K562 (cell line): ENCODE results near the gene CARD8. TPM values are rescaled to one million over a fixed set of nuclear protein-coding genes. Genes with fewer than 3 reads are reported as not detected.

Source experiments
- ATAC-seq: fragments of 200-7000 bp; cut with Tn5 transposase; 3 replicates; pipeline ENCODE4 v1.9.1; 2020; ENCODE audit warnings: moderate library complexity
- BruUV-seq: library from RNA; stranded (reverse); fragments of 400-500 nt; replicated peaks from 2 replicates; lab custom pipeline; 2021; lab: Mats Ljungman, UMichigan
- CTCF ChIA-PET: fragments of 300-600 bp; formaldehyde crosslinking; extraction: SDS; loops from one replicate; lab custom pipeline; 2021; ENCODE audit warnings: low intra/inter-chr PET ratio; lab: Yijun Ruan, JAX
- POLR2A ChIA-PET: fragments of 300-600, 350-650 bp; sonication (Branson Sonifier 250); formaldehyde crosslinking; extraction: SDS; loops from one replicate; lab custom pipeline; 2021; ENCODE audit warnings: antibody characterized with exemption, inconsistent platforms; lab: Yijun Ruan, JAX
- DNase-seq, 4 experiments: peaks; one replicate each; pipeline versions ENCODE4 v3.0.0 to v3.0.0-alpha.2; 2011 to 2018; ENCODE audit warnings: low spot score in 3 of 4, mixed read lengths in 3 of 4; ENCODE audit errors: extremely low read depth in 1 of 4
- FAIRE-seq: peaks from 2 replicates; lab custom pipeline; 2011; peaks lifted over from hg19 to GRCh38; lab: Jason Lieb, UNC
- H2AFZ ChIP-seq: 2 replicates; pipeline ENCODE4 v1.6.0; 2011; ENCODE audit warnings: low read depth, low read length, control low read depth, inconsistent platforms
- H3K27ac ChIP-seq: fragments of 200-600 bp; 3 replicates; pipeline ENCODE4 v1.8.0; 2011; ENCODE audit warnings: low read depth, mild to moderate bottlenecking, control low read depth, inconsistent platforms, low read length, moderate library complexity, mixed read lengths; ENCODE audit errors: extremely low read depth
- H3K27me3 ChIP-seq, 2 experiments: fragments of 300-600 bp in 1 of 2; 2 replicates in 1 of 2; 3 replicates in 1 of 2; pipeline versions ENCODE4 v1.6.0 to v1.8.0; 2011; ENCODE audit warnings: inconsistent platforms in 2 of 2, low read length in 2 of 2, mild to moderate bottlenecking in 1 of 2, mixed read lengths in 1 of 2, moderate library complexity in 1 of 2; ENCODE audit not compliant: control insufficient read depth in 2 of 2, insufficient read depth in 2 of 2
- H3K36me3 ChIP-seq: fragments of 300-600 bp; 3 replicates; pipeline ENCODE4 v1.8.0; 2011; ENCODE audit warnings: mild to moderate bottlenecking, low read length, inconsistent platforms; ENCODE audit not compliant: control insufficient read depth, insufficient read depth
- H3K4me1 ChIP-seq, 2 experiments: fragments of 200-600 bp in 1 of 2; replicated peaks in 1 of 2; 2 replicates in 1 of 2; 3 replicates in 1 of 2; pipeline versions ENCODE4 v1.5.1 to v1.8.0; 2011; ENCODE audit warnings: inconsistent platforms in 2 of 2, low read length in 2 of 2, mild to moderate bottlenecking in 1 of 2, mixed read lengths in 1 of 2, moderate library complexity in 1 of 2; ENCODE audit not compliant: control insufficient read depth in 2 of 2, insufficient read depth in 2 of 2
- H3K4me2 ChIP-seq: 2 replicates; pipeline ENCODE4 v1.6.1; 2011; ENCODE audit warnings: low read length, control low read depth, inconsistent platforms, mixed read lengths; ENCODE audit not compliant: insufficient read depth
- H3K4me3 ChIP-seq: fragments of 200-600 bp; sonication (generic), shearing (Covaris generic); 2 replicates; pipeline ENCODE4 v1.5.1; 2016; ENCODE audit warnings: control low read depth, inconsistent platforms
- H3K79me2 ChIP-seq: fragments of 200-600 bp; 3 replicates; pipeline ENCODE4 v1.8.0; 2011; ENCODE audit warnings: low read length, inconsistent platforms; ENCODE audit not compliant: control insufficient read depth, insufficient read depth
- H3K9ac ChIP-seq, 2 experiments: 2 replicates each; pipeline versions ENCODE4 v1.6.0 to v1.6.1; 2011; ENCODE audit warnings: low read depth in 2 of 2, low read length in 2 of 2, control low read depth in 1 of 2, inconsistent platforms in 1 of 2, mild to moderate bottlenecking in 1 of 2, mixed read lengths in 1 of 2; ENCODE audit not compliant: insufficient read depth in 1 of 2
- H3K9me1 ChIP-seq: one replicate; pipeline ENCODE4 v1.6.0; 2011; ENCODE audit warnings: inconsistent platforms, mild to moderate bottlenecking, low read length, moderate library complexity; ENCODE audit not compliant: control insufficient read depth, insufficient read depth
- H3K9me3 ChIP-seq: replicated peaks from 2 replicates; pipeline ENCODE4 v1.5.1; 2011; ENCODE audit warnings: low read depth, low read length, inconsistent platforms; ENCODE audit not compliant: control insufficient read depth, insufficient read depth
- H4K20me1 ChIP-seq: replicated peaks from 2 replicates; pipeline ENCODE4 v1.6.1; 2011; ENCODE audit warnings: low read length, inconsistent platforms, mixed read lengths; ENCODE audit not compliant: control insufficient read depth, insufficient read depth
- GTF2A2 ChIP-seq: IDR thresholded peaks from 2 replicates; pipeline ENCODE4 v1.6.1; 2016; ENCODE audit warnings: mild to moderate bottlenecking, missing genetic modification characterization, missing compliant biosample characterization
- HNRNPH1 ChIP-seq: fragments of 200-400 bp; formaldehyde crosslinking; optimal IDR thresholded peaks from 2 replicates; pipeline ENCODE3; 2017; ENCODE audit warnings: low read depth, mild to moderate bottlenecking, low read length, moderate library complexity
- MLLT1 ChIP-seq, 2 experiments: fragments of 450-650 bp; IDR thresholded peaks; 2 replicates each; pipeline ENCODE4 v1.6.1; 2016
- NFYB ChIP-seq: IDR thresholded peaks from 2 replicates; pipeline ENCODE4 v1.6.1; 2011; ENCODE audit warnings: mild to moderate bottlenecking, moderate library complexity; ENCODE audit not compliant: insufficient read length; ENCODE audit errors: extremely low read depth
- NR2C1 ChIP-seq, 2 experiments: fragments of 450-650 bp; IDR thresholded peaks; 2 replicates each; pipeline ENCODE4 v1.6.1; 2017; ENCODE audit warnings: mild to moderate bottlenecking in 2 of 2, antibody characterized with exemption in 1 of 2, inconsistent platforms in 1 of 2, missing compliant biosample characterization in 1 of 2, missing genetic modification characterization in 1 of 2
- NR2C2 ChIP-seq, 2 experiments: fragments of 200-800 bp in 1 of 2; sonication (Bioruptor generic) in 1 of 2; sonication (generic) in 1 of 2; formaldehyde crosslinking in 1 of 2; IDR thresholded peaks; 2 replicates each; pipeline versions ENCODE4 v1.6.1 to v1.8.0; 2016 to 2022; ENCODE audit warnings: mild to moderate bottlenecking in 1 of 2, missing compliant biosample characterization in 1 of 2, missing genetic modification characterization in 1 of 2, missing genetic modification reagents in 1 of 2
- SMAD3 ChIP-seq: fragments of 450-650 bp; formaldehyde crosslinking; conservative IDR thresholded peaks from 2 replicates; pipeline ENCODE4 v1.4.0; 2020; ENCODE audit warnings: mild to moderate bottlenecking
- SMAD4 ChIP-seq: fragments of 250-450 bp; sonication (Bioruptor Pico); conservative IDR thresholded peaks from 2 replicates; pipeline ENCODE4 v1.8.0; 2021; ENCODE audit warnings: inconsistent platforms, mild to moderate bottlenecking, moderate library complexity
- STAG1 ChIP-seq: sonication (generic); formaldehyde crosslinking; IDR thresholded peaks from 2 replicates; pipeline ENCODE4 v1.5.0; 2020; ENCODE audit warnings: missing genetic modification reagents, borderline replicate concordance
- THRAP3 ChIP-seq: fragments of 450-650 bp; IDR thresholded peaks from 2 replicates; pipeline ENCODE4 v1.6.1; 2016; ENCODE audit warnings: mild to moderate bottlenecking, inconsistent platforms, borderline replicate concordance
- XRCC5 ChIP-seq: fragments of 200-400 bp; formaldehyde crosslinking; IDR thresholded peaks from 2 replicates; pipeline ENCODE4 v1.6.1; 2017; ENCODE audit warnings: low read depth, mild to moderate bottlenecking, low read length
- ZBTB26 ChIP-seq: fragments of 450-650 bp; formaldehyde crosslinking; IDR thresholded peaks from 2 replicates; pipeline ENCODE4 v1.4.0; 2022; ENCODE audit warnings: missing genetic modification characterization
- ZNF12 ChIP-seq: sonication (generic); formaldehyde crosslinking; IDR thresholded peaks from 2 replicates; pipeline ENCODE4 v1.4.0; 2020; ENCODE audit warnings: mild to moderate bottlenecking, missing genetic modification reagents
- WGBS: fragments of 100-300 bp; shearing (Covaris generic); methylation state at CpG from one replicate; pipeline ENCODE4 v1.1.6; 2016; ENCODE audit warnings: low coverage, mixed read lengths; ENCODE audit not compliant: insufficient coverage; ENCODE audit errors: missing lambda C conversion rate; 5-methylcytosine and 5-hydroxymethylcytosine counted together
- in situ Hi-C: fragments of 300-500 bp; cut with MboI; formaldehyde crosslinking; loops from 4 replicates; pipeline ENCODE4 v1.15.0; 2018; ENCODE audit warnings: inconsistent platforms, mixed read lengths
- intact Hi-C: fragments of 100-400 bp; cut with micrococcal nuclease; formaldehyde crosslinking; loops from 2 replicates; pipeline ENCODE4 v1.14.2; 2022
- polyA plus RNA-seq, 8 experiments: library from polyadenylated mRNA; depleted of rRNA in 4 of 8; stranded (reverse) in 5 of 8; unstranded in 3 of 8; fragments of >200 nt; fragmentation: Nextera tagmentation in 2 of 8; fragmentation: Illumina TruSeq in 1 of 8; extraction: Ambion mirVana in 2 of 8; extraction: Trizol in 1 of 8; gene quantifications; 2 replicates each; pipeline versions ENCODE4 v1.2.1 to v1.2.3, GENCODE V29; 2011 to 2014; ENCODE audit warnings: inconsistent platforms in 1 of 8, missing spikeins in 1 of 8
- total RNA-seq, 7 experiments: library from RNA; depleted of rRNA in 6 of 7; stranded (reverse); fragments of >200 nt in 6 of 7; fragmentation: Illumina TruSeq in 2 of 7; extraction: Trizol in 2 of 7; gene quantifications; 2 replicates each; pipeline versions ENCODE4 v1.2.1 to v1.2.3, GENCODE V29; 2011 to 2021; ENCODE audit warnings: low replicate concordance in 1 of 7

The CARD8 gene
- total and polyA plus RNA-seq, 9 of the 15 experiments (the other 6 are each of a cell fraction or from before 2014, with no cell fraction given) = 11.5 to 26.4 (median 20.8) TPM

DNA sequence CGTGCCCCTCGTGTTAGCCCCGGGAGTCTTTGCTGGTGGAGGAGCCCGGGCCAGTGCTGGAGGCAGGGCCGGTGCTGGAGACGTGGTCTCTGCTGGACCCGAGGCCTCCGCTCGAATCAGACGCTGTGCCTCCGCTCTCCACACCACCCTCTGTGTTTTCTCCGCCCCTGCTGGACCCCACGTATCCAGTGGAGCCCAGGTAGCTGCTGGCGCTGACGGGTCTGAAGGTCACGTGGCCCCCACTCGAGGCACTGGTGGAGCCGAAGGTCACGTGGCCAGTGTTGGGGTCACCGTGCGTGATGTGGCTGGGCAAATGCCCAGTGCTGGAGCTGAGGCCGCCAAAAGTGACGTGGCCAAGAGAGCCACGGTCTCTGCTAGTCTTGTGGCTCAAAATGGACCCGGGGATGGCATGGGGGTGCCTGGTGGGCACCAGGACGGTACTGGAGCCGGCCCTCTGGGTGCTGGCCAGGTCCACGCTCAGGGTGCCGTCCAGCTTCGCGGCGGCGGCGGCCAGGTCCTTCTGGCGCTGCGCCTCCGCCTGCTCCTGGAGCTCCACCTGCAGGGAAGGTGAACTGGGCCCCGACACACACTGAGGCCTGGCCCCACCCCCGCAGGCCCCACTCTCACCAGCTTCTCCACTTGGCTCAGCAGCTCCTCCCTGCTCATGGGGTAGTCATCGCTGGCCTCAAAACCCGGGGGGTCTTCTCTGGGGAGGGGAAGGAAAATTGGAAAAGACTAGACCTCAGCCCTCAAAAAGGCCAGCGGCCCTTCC, 41.4 kb upstream of the CARD8 start (continued):
- TF ChIP-seq SMAD3 (CRISPR knock-in tag) (no peak), THRAP3 (no peak), MLLT1 (IDR thresholded peaks at IDR 0.05) (no peak), STAG1 (CRISPR knock-in tag) (no peak), HNRNPH1 (no peak), ZNF12 (CRISPR knock-in tag) (no peak), NR2C2 (CRISPR knock-in tag; IDR thresholded peaks at IDR 0.05) (no peak), NR2C2 (tag; IDR thresholded peaks at IDR 0.05) (no peak)
- TF ChIP-seq, all 486 proteins: peak for 3

GRCh38 chr19:48295458-48295857, 39.7 kb upstream of the CARD8 start:
- intact Hi-C loops (loop anchor here (10.0 kb wide), 1 partner anchor 191 kb away; no protein-coding TSS in a partner anchor), in situ Hi-C loops (no loop called here)
- DNase-seq (no peak), FAIRE-seq (no peak), ATAC-seq (no peak)
- H3K79me2 ChIP-seq = no peaks in the 10 kb centered on the region
- BruUV-seq = no TSS peak
- H3K9ac ChIP-seq = 0 out of 4 replicates have a peak overlapping the region, but pooled peaks of 1 of the 2 experiments have one; percentile 60
- H4K20me1 ChIP-seq = no peaks in the 10 kb centered on the region
- peaks cover 4 to 23% of the 10 kb centered on the region in 2 experiments; a peak in 3 of 5 replicates for H3K4me1 ChIP-seq
- ChIA-PET POLR2A (interaction anchor here (1.3 kb wide), 1 partner anchor 404 kb away, joined by 3 read pairs; no protein-coding TSS in a partner anchor), CTCF (interaction anchor here (0.6 kb wide), 1 partner anchor 285 kb away, joined by 3 read pairs; no protein-coding TSS in a partner anchor)
- TF ChIP-seq SMAD4 (CRISPR knock-in tag) (no peak), XRCC5 (no peak), NR2C1 (IDR thresholded peaks at IDR 0.05) (no peak), NR2C1 (tag; IDR thresholded peaks at IDR 0.05) (no peak), ZBTB26 (CRISPR knock-in tag) (no peak), GTF2A2 (tag) (no peak), NFYB (no peak)
- H2AFZ ChIP-seq = no peak overlapping the region
- WGBS = 29% methylated on average over 9 of the region's 10 CpGs
- no peak overlapping the region for H3K27ac ChIP-seq
- no peak overlapping the region for H3K4me3 ChIP-seq
- H3K9me3 ChIP-seq = no peaks in the 10 kb centered on the region
- H3K9me1 ChIP-seq = no peaks in the 10 kb centered on the region
- no peaks in the 10 kb centered on the region; a peak in 1 of 5 replicates for H3K27me3 ChIP-seq
- H3K36me3 ChIP-seq = no peaks in the 10 kb centered on the region
- H3K4me2 ChIP-seq = no peak overlapping the region
